Stimulated activated CD8-positive, alpha-beta memory T cell treated with anti-CD3 and anti-CD28 coated beads, Interleukin-4, amount 100 ng/mL, for 4 hours (primary cell): ENCODE data around the gene ROR2.
"Not testable (repeated sequence)": the region's sequence is repeated elsewhere in the genome, so short reads cannot be mapped to it uniquely, and the experiment has no call there.

ENCODE experiments used
- DNase-seq, 2 donors: peaks; one replicate each; pipeline ENCODE4 v3.0.0-alpha.2; 2020; ENCODE audit warnings: low read depth in 2 of 2, low spot score in 1 of 2

ROR2 gene

GRCh38 chr9:91802391-91802790 is 147.6 kb downstream of the ROR2 start:
- no peak for DNase-seq

- DNase-seq: no peak
These were observed 149.5 kb downstream of the ROR2 start for GRCh38 chr9:91800473-91801030.

- DNase-seq: no peak
These were observed 150.8 kb downstream of the ROR2 start for GRCh38 chr9:91799113-91799744.

- DNase-seq: peak; percentile 28 to 40
These were observed 151.5 kb downstream of the ROR2 start for GRCh38 chr9:91798273-91799112.

GRCh38 chr9:91797517-91797916 is 152.5 kb downstream of the ROR2 start:
- DNase-seq: not testable (repeated sequence)

- peak in 1 of 2 donors; percentile 17 for DNase-seq
These were observed 153.5 kb downstream of the ROR2 start for GRCh38 chr9:91796516-91796915.

GRCh38 chr9:91795598-91796241 is 154.3 kb downstream of the ROR2 start:
- no peak for DNase-seq

GRCh38 chr9:91793371-91793770 is 156.7 kb downstream of the ROR2 start:
- not testable (repeated sequence) for DNase-seq

GRCh38 chr9:91790917-91791316 is 159.1 kb downstream of the ROR2 start:
- DNase-seq: no peak

GRCh38 chr9:91789941-91790340 is 160.1 kb downstream of the ROR2 start:
- DNase-seq: no peak

- DNase-seq: no peak
These were observed 162.1 kb downstream of the ROR2 start for GRCh38 chr9:91787931-91788330.

GRCh38 chr9:91786132-91786896 is 163.7 kb downstream of the ROR2 start:
- no peak for DNase-seq

- DNase-seq: no peak
These were observed 164.6 kb downstream of the ROR2 start for GRCh38 chr9:91785447-91785842.

GRCh38 chr9:91784673-91785446 is 165.2 kb downstream of the ROR2 start:
- DNase-seq: no peak

- DNase-seq: no peak
These were observed 166.0 kb downstream of the ROR2 start for GRCh38 chr9:91783876-91784672.

- DNase-seq: no peak
These were observed 166.6 kb downstream of the ROR2 start for GRCh38 chr9:91783411-91783810.

GRCh38 chr9:91782708-91783214 is 167.3 kb downstream of the ROR2 start:
- no peak for DNase-seq

- no peak for DNase-seq
These were observed 168.1 kb downstream of the ROR2 start for GRCh38 chr9:91781906-91782305.

GRCh38 chr9:91781116-91781515 is 168.9 kb downstream of the ROR2 start:
- DNase-seq: no peak
